Coronary artery (tissue), 2 donors: ENCODE data around the gene BATF.
A peak's percentile ranks its signal among the peaks of the same experiment; 100 is the strongest.

ENCODE experiments used
- DNase-seq: peaks from one replicate; pipeline ENCODE4 v3.0.0-alpha.2; 2017; ENCODE audit warnings: low spot score
- H3K27ac ChIP-seq, 2 donors: fragments of 200-600 bp; sonication (generic); one replicate each; pipeline ENCODE4 v1.5.1; 2016 to 2019
- H3K4me3 ChIP-seq: fragments of 200-600 bp; sonication (generic); 2 replicates; pipeline ENCODE4 v1.5.1; 2016; ENCODE audit warnings: mild to moderate bottlenecking, moderate library complexity
- CTCF ChIP-seq: fragments of 200-600 bp; sonication (generic); IDR thresholded peaks from one replicate; pipeline ENCODE4 v1.5.1; 2019; ENCODE audit warnings: antibody characterized with exemption

BATF gene

GRCh38 chr14:75559451-75560222 is 37.4 kb downstream of the BATF start:
- no peak for TF ChIP-seq CTCF
- DNase-seq: no peak
- Histone ChIP-seq H3K4me3 (no peak overlapping the region), H3K27ac (no peak overlapping the region)

DNA sequence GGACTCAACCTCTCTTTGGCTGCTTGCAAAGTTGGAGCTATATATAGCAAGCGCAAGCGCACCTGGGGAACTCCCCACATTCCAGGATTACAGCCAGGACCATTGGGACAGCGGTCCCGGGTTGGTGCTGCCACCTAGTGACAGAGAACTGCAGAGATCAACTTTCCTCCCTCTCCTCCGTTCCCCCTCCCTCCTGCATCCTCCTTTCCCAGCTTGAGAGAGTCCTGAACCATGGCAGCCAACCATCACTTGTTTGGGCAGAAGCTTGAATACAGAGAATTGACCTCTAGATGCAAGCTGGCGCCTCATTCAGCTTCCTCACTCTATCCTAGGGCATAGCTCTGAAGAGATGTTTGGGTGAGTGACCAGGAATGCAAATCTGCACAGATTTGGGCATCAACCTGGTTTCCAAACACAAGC is 38.8 kb downstream of the BATF start:
- DNase-seq: no peak
- Histone ChIP-seq H3K4me3 (no peak overlapping the region), H3K27ac (no peak overlapping the region)
- TF ChIP-seq CTCF: peak; percentile 50

- TF ChIP-seq CTCF: no peak
- no peak overlapping the region for H3K4me3 ChIP-seq
- DNase-seq: no peak
- no peak overlapping the region for H3K27ac ChIP-seq
These were observed 39.8 kb downstream of the BATF start for GRCh38 chr14:75562089-75562488.

- DNase-seq: no peak
- no peak overlapping the region for H3K27ac ChIP-seq
- TF ChIP-seq CTCF: no peak
- no peak overlapping the region for H3K4me3 ChIP-seq
These were observed 40.2 kb downstream of the BATF start for GRCh38 chr14:75562489-75562888.

DNA sequence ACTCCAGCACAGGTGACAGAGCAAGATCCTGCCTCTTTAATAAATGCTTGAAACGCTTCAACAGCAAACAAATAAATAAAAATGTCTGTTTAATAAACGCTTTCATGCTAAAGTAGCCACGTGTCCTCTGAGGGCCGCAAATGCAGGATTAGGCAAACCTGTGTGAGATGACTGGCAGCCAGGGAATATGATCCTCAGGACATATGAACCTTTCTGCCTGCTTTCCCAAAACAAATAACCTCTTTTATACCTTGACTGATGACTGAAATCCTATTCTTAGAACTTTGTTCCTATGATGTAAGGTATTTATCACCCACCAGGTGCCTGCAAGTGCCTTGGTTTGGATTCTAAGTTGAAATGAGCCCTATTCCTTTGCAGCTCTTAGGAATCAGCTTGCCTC is 41.7 kb downstream of the BATF start:
- no peak overlapping the region for H3K27ac ChIP-seq
- no peak for TF ChIP-seq CTCF
- no peak for DNase-seq
- H3K4me3 ChIP-seq: no peak overlapping the region

GRCh38 chr14:75565056-75565455 is 42.8 kb downstream of the BATF start:
- no peak for TF ChIP-seq CTCF
- Histone ChIP-seq H3K27ac (no peak overlapping the region), H3K4me3 (no peak overlapping the region)
- DNase-seq: no peak

- H3K27ac ChIP-seq: no peak overlapping the region
- TF ChIP-seq CTCF: no peak
- H3K4me3 ChIP-seq: no peak overlapping the region
- no peak for DNase-seq
These were observed 44.1 kb downstream of the BATF start for GRCh38 chr14:75566321-75566720.
